ENCODE measurements around the gene C20orf202. TPM values are rescaled to one million over a fixed set of nuclear protein-coding genes. Genes with fewer than 3 reads are reported as not detected.

C20orf202 gene
- total RNA-seq, 1 donor = not detected

DNA sequence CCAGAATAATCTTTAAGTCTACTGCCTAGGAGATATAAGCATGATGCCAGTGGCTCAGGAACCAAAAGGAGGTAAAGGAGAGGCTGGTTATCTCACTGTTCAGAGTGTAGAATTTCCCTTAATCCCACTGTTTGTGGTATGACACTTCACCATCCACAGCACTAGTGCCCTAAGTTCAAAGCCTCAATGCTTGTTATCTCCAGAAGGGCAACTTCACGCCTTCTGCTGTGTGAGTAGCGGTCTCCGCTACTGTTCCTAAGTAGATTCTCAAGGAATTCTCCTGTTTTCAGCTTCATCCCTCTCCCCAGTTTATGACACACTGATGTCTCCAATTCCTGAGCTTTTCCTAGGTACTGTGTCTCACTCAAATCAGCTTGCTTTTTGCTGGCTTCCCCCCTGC is 49.2 kb downstream of the C20orf202 start:
- DNase-seq (ENCODE audit: insufficient read length, low spot score, missing footprints) = no peak
- H3K27ac ChIP-seq (ENCODE audit: low read depth, low read length) = no peak overlapping the region
- TF ChIP-seq, protein P1, sequence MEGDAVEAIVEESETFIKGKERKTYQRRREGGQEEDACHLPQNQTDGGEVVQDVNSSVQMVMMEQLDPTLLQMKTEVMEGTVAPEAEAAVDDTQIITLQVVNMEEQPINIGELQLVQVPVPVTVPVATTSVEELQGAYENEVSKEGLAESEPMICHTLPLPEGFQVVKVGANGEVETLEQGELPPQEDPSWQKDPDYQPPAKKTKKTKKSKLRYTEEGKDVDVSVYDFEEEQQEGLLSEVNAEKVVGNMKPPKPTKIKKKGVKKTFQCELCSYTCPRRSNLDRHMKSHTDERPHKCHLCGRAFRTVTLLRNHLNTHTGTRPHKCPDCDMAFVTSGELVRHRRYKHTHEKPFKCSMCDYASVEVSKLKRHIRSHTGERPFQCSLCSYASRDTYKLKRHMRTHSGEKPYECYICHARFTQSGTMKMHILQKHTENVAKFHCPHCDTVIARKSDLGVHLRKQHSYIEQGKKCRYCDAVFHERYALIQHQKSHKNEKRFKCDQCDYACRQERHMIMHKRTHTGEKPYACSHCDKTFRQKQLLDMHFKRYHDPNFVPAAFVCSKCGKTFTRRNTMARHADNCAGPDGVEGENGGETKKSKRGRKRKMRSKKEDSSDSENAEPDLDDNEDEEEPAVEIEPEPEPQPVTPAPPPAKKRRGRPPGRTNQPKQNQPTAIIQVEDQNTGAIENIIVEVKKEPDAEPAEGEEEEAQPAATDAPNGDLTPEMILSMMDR (IDR thresholded peaks at IDR 0.05; ENCODE audit: extremely low read depth, low read depth, low read length) = no peak
- no peaks in the 10 kb centered on the region for H3K79me2 ChIP-seq (ENCODE audit: insufficient read depth, low read length)
- peaks cover 27% of the 10 kb centered on the region for H3K27me3 ChIP-seq (ENCODE audit: insufficient read depth, low read length)
- no peaks in the 10 kb centered on the region for H3K36me3 ChIP-seq (ENCODE audit: insufficient read depth, low read length)
- H3K9me3 ChIP-seq (ENCODE audit: low read depth, low read length) = no peaks in the 10 kb centered on the region
- H2AFZ ChIP-seq (ENCODE audit: low read length) = no peak overlapping the region
- no peaks in the 10 kb centered on the region for H3K4me1 ChIP-seq (ENCODE audit: insufficient read depth, low read length)
- H3K4me2 ChIP-seq (ENCODE audit: insufficient read depth, low read length) = no peak overlapping the region
- no peak overlapping the region for H3K4me3 ChIP-seq (ENCODE audit: insufficient read depth, low read length)
- no peaks in the 10 kb centered on the region for H4K20me1 ChIP-seq (ENCODE audit: insufficient read depth, low read length)

DNA sequence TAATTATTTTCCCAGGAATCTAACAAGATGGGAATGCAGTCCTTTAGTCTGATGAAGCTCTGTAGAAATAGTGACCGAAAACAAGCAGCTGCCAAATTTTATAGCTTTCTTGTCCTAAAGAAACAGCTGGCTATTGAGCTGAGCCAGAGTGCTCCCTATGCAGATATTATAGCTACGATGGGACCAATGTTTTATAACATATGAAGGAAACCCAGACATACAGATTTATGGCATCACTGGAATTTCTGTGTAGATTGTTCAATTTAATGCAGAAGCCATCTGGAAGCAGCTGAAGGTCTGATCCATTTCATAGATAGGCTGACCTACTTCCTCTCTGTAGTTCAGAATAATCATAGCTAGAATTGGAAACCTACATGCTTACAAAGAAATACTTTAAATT is 51.0 kb downstream of the C20orf202 start:
- H3K4me1 ChIP-seq (ENCODE audit: insufficient read depth, low read length) = no peaks in the 10 kb centered on the region
- TF ChIP-seq, protein P1 (IDR thresholded peaks at IDR 0.05; ENCODE audit: extremely low read depth, low read depth, low read length) = no peak
- H3K4me3 ChIP-seq (ENCODE audit: insufficient read depth, low read length) = no peak overlapping the region
- no peaks in the 10 kb centered on the region for H3K9me3 ChIP-seq (ENCODE audit: low read depth, low read length)
- H3K27ac ChIP-seq (ENCODE audit: low read depth, low read length) = no peak overlapping the region
- H3K79me2 ChIP-seq (ENCODE audit: insufficient read depth, low read length) = no peaks in the 10 kb centered on the region
- DNase-seq (ENCODE audit: insufficient read length, low spot score, missing footprints) = no peak
- no peak overlapping the region for H2AFZ ChIP-seq (ENCODE audit: low read length)
- no peak overlapping the region for H3K4me2 ChIP-seq (ENCODE audit: insufficient read depth, low read length)
- peaks cover 35% of the 10 kb centered on the region for H3K27me3 ChIP-seq (ENCODE audit: insufficient read depth, low read length)
- H3K36me3 ChIP-seq (ENCODE audit: insufficient read depth, low read length) = no peaks in the 10 kb centered on the region
- H4K20me1 ChIP-seq (ENCODE audit: insufficient read depth, low read length) = no peaks in the 10 kb centered on the region

DNA sequence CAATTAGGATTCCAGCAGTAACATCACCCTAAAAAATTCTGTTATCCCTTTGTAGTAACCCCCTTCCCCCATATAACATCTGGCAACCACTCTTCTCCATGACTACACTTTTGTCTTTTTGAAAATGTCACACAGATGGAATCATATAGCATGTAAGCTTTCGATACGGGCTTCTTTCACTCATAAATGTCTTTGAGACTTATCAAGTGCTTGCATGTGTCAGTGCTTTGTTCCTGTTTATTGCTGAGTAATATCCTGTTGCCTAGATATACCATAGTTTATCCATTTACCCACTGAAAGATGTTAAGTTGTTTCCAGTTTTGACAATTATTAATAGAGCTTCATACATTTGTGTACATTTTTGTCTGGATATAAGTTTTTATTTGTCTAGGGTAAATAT is 52.4 kb downstream of the C20orf202 start:
- Histone ChIP-seq H3K27ac (ENCODE audit: low read depth, low read length) (no peak overlapping the region), H3K79me2 (ENCODE audit: insufficient read depth, low read length) (no peaks in the 10 kb centered on the region), H2AFZ (ENCODE audit: low read length) (no peak overlapping the region), H3K4me3 (ENCODE audit: insufficient read depth, low read length) (no peak overlapping the region), H4K20me1 (ENCODE audit: insufficient read depth, low read length) (no peaks in the 10 kb centered on the region), H3K27me3 (ENCODE audit: insufficient read depth, low read length) (peaks cover 39% of the 10 kb centered on the region), H3K4me2 (ENCODE audit: insufficient read depth, low read length) (no peak overlapping the region), H3K36me3 (ENCODE audit: insufficient read depth, low read length) (no peaks in the 10 kb centered on the region), H3K9me3 (ENCODE audit: low read depth, low read length) (no peaks in the 10 kb centered on the region), H3K4me1 (ENCODE audit: insufficient read depth, low read length) (no peaks in the 10 kb centered on the region)
- TF ChIP-seq, protein P1 (IDR thresholded peaks at IDR 0.05; ENCODE audit: extremely low read depth, low read depth, low read length) = no peak
- no peak for DNase-seq (ENCODE audit: insufficient read length, low spot score, missing footprints)

Other genes with a start within 250 kb of the C20orf202 start
- gene RSPO4, start 201.1 kb upstream of the C20orf202 start, total RNA-seq = not detected in 2 replicates
- 48.0 and 61.2 TPM in 2 replicates for gene PSMF1, start 84.9 kb upstream of the C20orf202 start, total RNA-seq
- not detected in 2 replicates for gene TMEM74B, start 18.5 kb upstream of the C20orf202 start, total RNA-seq
- gene RAD21L1, start 22.6 kb downstream of the C20orf202 start, total RNA-seq = not detected in 2 replicates
- 9.4 and 10.0 TPM in 2 replicates for gene SNPH, start 62.8 kb downstream of the C20orf202 start, total RNA-seq
- 2.2 and 3.2 TPM in 2 replicates for gene SDCBP2, start 125.7 kb downstream of the C20orf202 start, total RNA-seq
- gene FKBP1A, start 189.6 kb downstream of the C20orf202 start, total RNA-seq = 150 and 154 TPM in 2 replicates

All from osteoblast (primary cell).